Subcutaneous abdominal adipose tissue (tissue), 5 donors: Measurements from ENCODE around the gene EMC9.

Source experiments
- H3K27ac ChIP-seq: one replicate; pipeline ENCODE4 v1.7.0; 2013; ENCODE audit warnings: low read depth, mild to moderate bottlenecking, inconsistent platforms, low read length, moderate library complexity
- H3K27me3 ChIP-seq, 5 donors: one replicate each; pipeline ENCODE4 v1.7.0; 2013; ENCODE audit warnings: low read length in 5 of 5, inconsistent platforms in 1 of 5; ENCODE audit not compliant: control insufficient read depth in 5 of 5, insufficient read depth in 4 of 5
- H3K36me3 ChIP-seq, 5 donors: one replicate each; pipeline ENCODE4 v1.7.0; 2013; ENCODE audit warnings: low read length in 5 of 5; ENCODE audit not compliant: control insufficient read depth in 5 of 5, insufficient read depth in 5 of 5
- H3K4me1 ChIP-seq, 5 donors: one replicate each; pipeline ENCODE4 v1.7.0; 2013; ENCODE audit warnings: low read length in 5 of 5, mild to moderate bottlenecking in 3 of 5, moderate library complexity in 1 of 5; ENCODE audit not compliant: control insufficient read depth in 5 of 5, insufficient read depth in 5 of 5
- H3K4me3 ChIP-seq, 5 donors: one replicate each; pipeline ENCODE4 v1.7.0; 2013; ENCODE audit warnings: low read length in 5 of 5, low read depth in 1 of 5
- H3K9ac ChIP-seq, 5 donors: one replicate each; pipeline ENCODE4 v1.7.0; 2013; ENCODE audit warnings: low read length in 5 of 5, mild to moderate bottlenecking in 4 of 5, moderate library complexity in 3 of 5
- H3K9me3 ChIP-seq, 5 donors: one replicate each; pipeline ENCODE4 v1.7.0; 2013; ENCODE audit warnings: low read length in 5 of 5; ENCODE audit not compliant: control insufficient read depth in 5 of 5
- donor health status: healthy.
- donor health status: healthy.
- donor health status: healthy.
- donor health status: healthy.
- donor health status: healthy.

EMC9 gene

DNA sequence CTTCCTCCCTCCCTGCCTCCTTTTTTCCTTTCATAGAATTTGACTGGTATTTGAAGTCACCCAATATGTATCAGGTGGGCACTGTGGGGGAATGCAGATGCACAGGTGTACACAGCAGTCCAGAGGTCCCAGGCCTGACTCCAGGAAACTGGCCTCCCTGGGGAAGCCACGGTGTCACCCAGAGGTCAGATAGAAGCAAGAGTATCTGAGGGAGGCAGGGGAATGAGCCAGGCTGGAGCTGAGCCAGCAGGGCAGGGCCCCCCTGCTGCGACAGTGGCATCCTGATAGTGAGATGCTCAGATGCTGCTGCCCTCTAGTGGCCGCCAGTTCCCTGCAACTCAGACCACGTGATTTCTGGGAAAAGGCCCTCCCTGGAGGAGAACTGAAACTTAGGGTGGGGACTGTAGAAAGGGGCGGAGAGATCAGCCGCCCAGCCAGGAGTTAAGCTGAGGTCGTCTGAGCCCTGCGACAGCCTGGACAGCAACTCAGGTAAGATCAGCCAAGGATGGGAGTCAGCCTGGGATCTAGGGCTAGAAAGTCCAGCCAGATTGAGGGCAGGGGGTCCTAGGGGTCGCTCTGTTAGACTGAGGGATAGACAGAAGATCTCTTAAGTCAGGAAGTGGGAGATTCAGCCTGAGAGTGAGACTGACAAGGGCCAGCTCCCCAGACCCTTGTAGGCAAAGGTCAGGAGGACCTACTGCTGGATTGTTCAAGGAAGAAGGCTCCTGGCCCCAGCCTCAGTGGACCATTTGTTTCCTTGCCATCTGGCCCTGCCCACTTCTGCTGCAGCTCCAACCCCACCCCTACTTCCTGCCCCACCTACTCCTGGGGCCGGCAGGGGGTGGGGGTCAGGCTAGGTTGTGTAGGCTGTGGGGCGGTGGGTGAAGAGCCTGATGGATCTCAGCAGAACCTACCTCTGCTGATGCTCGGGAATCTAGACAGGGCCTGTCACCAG is 19.7 kb upstream of the EMC9 start, which contains the start of gene IRF9:
Gene IRF9 (plus strand): TSS at position 416 of the 955 bp plus-strand sequence. CDS start 880 bp downstream, outside the sequence.
- Histone ChIP-seq H3K27me3 (no peaks in the 10 kb centered on the region), H3K27ac (peak within 1 kb of the TSS; percentile 93), H3K36me3 (peaks cover 8 to 73% (median 66%) of the 10 kb centered on the region in 5 donors), H3K9me3 (no peaks in the 10 kb centered on the region), H3K4me3 (peak within 1 kb of the TSS; percentile 83 to 97 (median 91)), H3K4me1 (peaks cover 9 to 31% (median 29%) of the 10 kb centered on the region in 5 donors), H3K9ac (peak within 1 kb of the TSS; percentile 90 to 97 (median 93))

DNA sequence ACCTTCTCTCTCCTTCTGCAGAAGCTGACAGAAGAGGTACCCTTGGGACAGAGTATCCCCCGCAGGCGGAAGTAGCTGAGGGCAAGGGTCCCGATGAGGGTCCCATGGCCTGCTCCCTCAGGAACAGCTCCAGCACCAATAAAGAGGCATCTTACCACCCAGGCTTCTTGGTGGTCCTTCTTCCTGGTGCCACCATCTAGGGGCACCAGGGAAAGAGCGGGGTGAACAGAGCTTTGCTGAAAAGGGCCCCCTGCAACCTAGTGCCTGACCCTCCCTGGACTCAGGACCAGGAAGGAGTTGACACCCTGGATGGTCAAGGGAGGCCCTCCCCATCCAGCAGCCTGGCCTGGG is 19.1 kb upstream of the EMC9 start:
- H3K9ac ChIP-seq: peak overlapping the region in 2 of 5 donors; percentile 44 to 93
- H3K4me1 ChIP-seq: peaks cover 9 to 33% (median 29%) of the 10 kb centered on the region in 5 donors
- H3K36me3 ChIP-seq: peaks cover 11 to 73% (median 66%) of the 10 kb centered on the region in 5 donors
- H3K27ac ChIP-seq: peak overlapping the region; percentile 93
- H3K4me3 ChIP-seq: no peak overlapping the region
- H3K9me3 ChIP-seq: no peaks in the 10 kb centered on the region
- no peaks in the 10 kb centered on the region for H3K27me3 ChIP-seq

DNA sequence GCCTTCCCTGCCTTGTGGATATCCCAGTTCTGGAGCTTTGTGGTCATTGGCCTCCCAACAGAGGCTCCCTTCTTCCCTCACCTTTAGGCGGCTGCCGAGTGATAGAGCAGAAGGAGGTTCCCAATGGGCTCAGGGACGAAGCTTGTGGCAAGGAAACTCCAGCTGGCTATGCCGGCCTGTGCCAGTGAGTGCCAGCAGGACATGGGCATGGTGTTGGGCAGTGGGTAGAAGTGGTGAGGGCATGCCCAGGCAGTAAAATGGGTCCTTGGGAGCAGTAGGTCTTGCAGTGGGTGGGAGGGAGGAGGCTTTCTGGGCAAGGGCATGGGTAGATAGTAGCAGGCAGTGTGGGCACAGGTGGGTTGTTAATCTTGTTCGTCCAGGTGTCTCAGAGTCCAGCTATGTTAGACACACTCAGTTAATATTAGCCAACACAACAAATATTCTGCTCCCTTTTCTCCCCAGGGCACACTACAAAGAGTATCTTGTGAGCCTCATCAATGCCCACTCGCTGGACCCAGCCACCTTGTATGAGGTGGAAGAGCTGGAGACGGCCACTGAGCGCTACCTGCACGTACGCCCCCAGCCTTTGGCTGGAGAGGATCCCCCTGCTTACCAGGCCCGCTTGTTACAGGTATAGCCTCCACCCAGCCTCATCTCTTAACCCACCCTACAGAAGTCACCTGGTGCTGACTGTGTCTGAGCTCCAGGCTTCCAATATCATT is 18.5 kb upstream of the EMC9 start:
- H3K9me3 ChIP-seq: no peaks in the 10 kb centered on the region
- H3K4me1 ChIP-seq: peaks cover 9 to 34% (median 29%) of the 10 kb centered on the region in 5 donors
- peak overlapping the region; percentile 93 for H3K27ac ChIP-seq
- H3K9ac ChIP-seq: no peak overlapping the region
- no peak overlapping the region for H3K4me3 ChIP-seq
- peaks cover 11 to 73% (median 66%) of the 10 kb centered on the region in 5 donors for H3K36me3 ChIP-seq
- H3K27me3 ChIP-seq: no peaks in the 10 kb centered on the region

DNA sequence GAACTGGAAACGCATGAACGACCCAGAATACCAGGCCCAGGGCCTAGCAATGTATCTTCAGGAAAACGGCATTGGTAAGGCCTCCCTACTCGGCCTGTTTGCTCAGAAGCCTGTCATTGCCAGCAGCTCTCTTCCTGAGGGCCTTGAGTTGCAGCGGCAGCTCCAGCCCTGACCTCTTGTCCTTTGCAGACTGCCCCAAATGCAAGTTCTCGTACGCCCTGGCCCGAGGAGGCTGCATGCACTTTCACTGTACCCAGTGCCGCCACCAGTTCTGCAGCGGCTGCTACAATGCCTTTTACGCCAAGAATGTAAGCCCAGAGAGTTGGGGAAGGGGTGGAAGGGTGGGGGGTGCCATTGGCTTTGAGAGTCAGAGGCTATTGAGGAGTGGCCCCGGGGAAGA is 15.9 kb upstream of the EMC9 start:
- Histone ChIP-seq H3K4me3 (no peak overlapping the region), H3K4me1 (peaks cover 7 to 22% (median 18%) of the 10 kb centered on the region in 5 donors), H3K27me3 (no peaks in the 10 kb centered on the region), H3K27ac (no peak overlapping the region), H3K9ac (peak overlapping the region in 1 of 5 donors; percentile 19), H3K9me3 (no peaks in the 10 kb centered on the region), H3K36me3 (peaks cover 15 to 65% (median 55%) of the 10 kb centered on the region in 5 donors)

DNA sequence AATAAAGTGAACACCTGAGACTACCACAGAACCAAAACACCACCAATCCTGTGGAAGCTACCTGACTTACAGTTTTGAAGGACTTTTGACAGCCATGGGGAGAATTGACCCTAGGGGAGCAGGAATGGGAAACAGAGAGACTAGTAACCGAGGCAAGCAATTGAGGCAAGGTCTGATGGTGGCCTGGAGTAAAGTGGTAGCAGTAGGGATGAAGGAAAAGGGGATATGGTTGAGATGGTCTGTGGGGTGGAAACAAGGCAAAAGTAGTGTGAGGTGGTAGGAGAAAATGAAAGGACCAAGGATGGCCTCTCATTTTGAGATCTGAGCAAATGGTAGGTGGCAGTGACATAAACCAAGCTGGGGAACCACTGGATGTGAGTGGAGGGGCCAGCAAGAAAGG is 15.4 kb upstream of the EMC9 start:
- peak overlapping the region in 1 of 5 donors; percentile 19 for H3K9ac ChIP-seq
- peaks cover 15 to 70% (median 58%) of the 10 kb centered on the region in 5 donors for H3K36me3 ChIP-seq
- H3K27me3 ChIP-seq: no peaks in the 10 kb centered on the region
- no peak overlapping the region for H3K27ac ChIP-seq
- peaks cover 5 to 17% (median 13%) of the 10 kb centered on the region in 5 donors for H3K4me1 ChIP-seq
- H3K4me3 ChIP-seq: no peak overlapping the region
- H3K9me3 ChIP-seq: no peaks in the 10 kb centered on the region

DNA sequence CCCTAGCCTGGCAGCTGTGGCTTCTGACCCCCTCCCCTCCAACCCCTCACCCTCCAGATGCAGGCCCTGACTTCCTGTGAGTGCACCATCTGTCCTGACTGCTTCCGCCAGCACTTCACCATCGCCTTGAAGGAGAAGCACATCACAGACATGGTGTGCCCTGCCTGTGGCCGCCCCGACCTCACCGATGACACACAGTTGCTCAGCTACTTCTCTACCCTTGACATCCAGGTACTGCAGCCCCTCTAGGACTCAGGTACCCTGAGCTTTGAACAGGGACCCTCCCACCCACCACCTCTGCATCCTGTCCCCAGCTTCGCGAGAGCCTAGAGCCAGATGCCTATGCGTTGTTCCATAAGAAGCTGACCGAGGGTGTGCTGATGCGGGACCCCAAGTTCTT is 13.7 kb upstream of the EMC9 start:
- H3K36me3 ChIP-seq: peaks cover 15 to 81% (median 70%) of the 10 kb centered on the region in 5 donors
- H3K27ac ChIP-seq: no peak overlapping the region
- H3K4me3 ChIP-seq: no peak overlapping the region
- H3K9ac ChIP-seq: peak overlapping the region in 1 of 5 donors; percentile 19
- no peaks in the 10 kb centered on the region for H3K27me3 ChIP-seq
- H3K4me1 ChIP-seq: peaks cover 0 to 3% (median 0%) of the 10 kb centered on the region in 5 donors
- no peaks in the 10 kb centered on the region for H3K9me3 ChIP-seq

DNA sequence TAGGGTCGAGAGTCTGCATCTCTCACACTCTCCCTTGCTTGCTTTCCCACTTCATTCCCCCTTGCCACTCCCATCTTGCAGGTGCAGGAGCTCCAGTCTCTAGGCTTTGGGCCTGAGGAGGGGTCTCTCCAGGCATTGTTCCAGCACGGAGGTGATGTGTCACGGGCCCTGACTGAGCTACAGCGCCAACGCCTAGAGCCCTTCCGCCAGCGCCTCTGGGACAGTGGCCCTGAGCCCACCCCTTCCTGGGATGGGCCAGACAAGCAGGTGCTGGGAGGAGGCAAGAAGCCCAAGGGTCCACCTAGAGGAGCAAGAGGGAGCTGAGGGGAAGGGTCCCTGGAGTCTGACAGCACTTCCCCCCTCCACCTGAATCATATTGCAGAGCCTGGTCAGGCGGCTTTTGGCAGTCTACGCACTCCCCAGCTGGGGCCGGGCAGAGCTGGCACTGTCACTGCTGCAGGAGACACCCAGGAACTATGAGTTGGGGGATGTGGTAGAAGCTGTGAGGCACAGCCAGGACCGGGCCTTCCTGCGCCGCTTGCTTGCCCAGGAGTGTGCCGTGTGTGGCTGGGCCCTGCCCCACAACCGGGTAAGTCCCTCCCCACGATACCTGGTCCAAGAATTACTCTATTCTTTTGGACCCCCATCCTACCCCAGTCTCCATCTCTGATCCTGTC is 10.2 kb upstream of the EMC9 start:
- Histone ChIP-seq H3K4me1 (peaks cover 5 to 16% (median 15%) of the 10 kb centered on the region in 5 donors), H3K9me3 (no peaks in the 10 kb centered on the region), H3K4me3 (no peak overlapping the region), H3K27ac (no peak overlapping the region), H3K9ac (no peak overlapping the region), H3K36me3 (peaks cover 9 to 71% (median 58%) of the 10 kb centered on the region in 5 donors), H3K27me3 (no peaks in the 10 kb centered on the region)

DNA sequence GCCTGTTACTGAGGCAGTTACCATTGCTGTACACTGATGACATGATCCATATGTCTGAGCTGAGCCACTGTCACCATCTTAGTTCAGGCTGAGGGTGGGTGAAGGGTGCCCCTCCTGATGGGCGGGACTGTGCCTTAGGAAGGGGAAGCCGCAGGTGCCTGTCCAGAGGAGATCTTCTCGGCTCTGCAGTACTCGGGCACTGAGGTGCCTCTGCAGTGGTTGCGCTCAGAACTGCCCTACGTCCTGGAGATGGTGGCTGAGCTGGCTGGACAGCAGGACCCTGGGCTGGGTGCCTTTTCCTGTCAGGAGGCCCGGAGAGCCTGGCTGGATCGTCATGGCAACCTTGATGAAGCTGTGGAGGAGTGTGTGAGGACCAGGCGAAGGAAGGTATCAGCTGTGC is 9.6 kb upstream of the EMC9 start:
- Histone ChIP-seq H3K4me1 (peaks cover 7 to 20% (median 18%) of the 10 kb centered on the region in 5 donors), H3K27ac (no peak overlapping the region), H3K9me3 (no peaks in the 10 kb centered on the region), H3K27me3 (no peaks in the 10 kb centered on the region), H3K4me3 (no peak overlapping the region), H3K9ac (no peak overlapping the region), H3K36me3 (peaks cover 9 to 66% (median 54%) of the 10 kb centered on the region in 5 donors)

DNA sequence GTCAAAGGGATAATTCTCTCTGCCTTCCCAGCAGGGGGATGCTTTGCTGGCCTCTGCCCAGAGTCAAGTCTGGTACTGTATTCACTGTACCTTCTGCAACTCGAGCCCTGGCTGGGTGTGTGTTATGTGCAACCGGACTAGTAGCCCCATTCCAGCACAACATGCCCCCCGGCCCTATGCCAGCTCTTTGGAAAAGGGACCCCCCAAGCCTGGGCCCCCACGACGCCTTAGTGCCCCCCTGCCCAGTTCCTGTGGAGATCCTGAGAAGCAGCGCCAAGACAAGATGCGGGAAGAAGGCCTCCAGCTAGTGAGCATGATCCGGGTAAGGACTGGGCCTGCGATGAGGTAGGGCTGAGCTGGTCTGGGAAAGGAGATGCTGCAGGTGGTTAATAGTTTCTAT is 9.2 kb upstream of the EMC9 start:
- peaks cover 6 to 61% (median 50%) of the 10 kb centered on the region in 5 donors for H3K36me3 ChIP-seq

More for the DNA sequence above, 9.2 kb upstream of the EMC9 start:
- H3K9me3 ChIP-seq: no peaks in the 10 kb centered on the region
- H3K9ac ChIP-seq: no peak overlapping the region
- H3K4me3 ChIP-seq: no peak overlapping the region
- H3K27ac ChIP-seq: no peak overlapping the region
- peaks cover 10 to 24% (median 21%) of the 10 kb centered on the region in 5 donors for H3K4me1 ChIP-seq
- H3K27me3 ChIP-seq: no peaks in the 10 kb centered on the region
